Kidney (tissue), 14 donors: ENCODE data around the gene SKIC2. TPM values are rescaled to one million over a fixed set of nuclear protein-coding genes. Genes with fewer than 3 reads are reported as not detected.

Experiments
- DNase-seq, 5 donors: peaks; one replicate each; pipeline ENCODE4 v3.0.0-alpha.2; 2013 to 2020
- FAIRE-seq: peaks from 2 replicates; lab custom pipeline; 2012; peaks lifted over from hg19 to GRCh38; lab: Jason Lieb, UNC
- H3K27ac ChIP-seq, 2 donors: one replicate each; pipeline ENCODE4 v1.7.0; 2013; ENCODE audit warnings: low read depth in 2 of 2, low read length in 2 of 2, inconsistent platforms in 1 of 2
- H3K27me3 ChIP-seq: one replicate; pipeline ENCODE4 v1.7.1; 2013; ENCODE audit warnings: low read length, inconsistent platforms; ENCODE audit not compliant: control insufficient read depth, insufficient read depth
- H3K36me3 ChIP-seq, 3 donors: one replicate each; pipeline versions ENCODE4 v1.7.0 to v1.7.1; 2013; ENCODE audit warnings: low read length in 3 of 3, control low read depth in 1 of 3, inconsistent platforms in 1 of 3; ENCODE audit not compliant: insufficient read depth in 3 of 3, control insufficient read depth in 2 of 3
- H3K4me1 ChIP-seq, 3 donors: one replicate each; pipeline versions ENCODE4 v1.7.0 to v1.7.1; 2013; ENCODE audit warnings: low read length in 3 of 3, inconsistent platforms in 1 of 3, low read depth in 1 of 3; ENCODE audit not compliant: control insufficient read depth in 2 of 3, insufficient read depth in 2 of 3
- H3K4me3 ChIP-seq, 3 donors: one replicate each; pipeline versions ENCODE4 v1.7.0 to v1.8.1; 2013; ENCODE audit warnings: low read length in 3 of 3, control low read depth in 1 of 3, inconsistent platforms in 1 of 3
- H3K9ac ChIP-seq, 3 donors: one replicate each; pipeline versions ENCODE4 v1.7.0 to v1.7.1; 2013; ENCODE audit warnings: low read length in 3 of 3, control low read depth in 1 of 3, inconsistent platforms in 1 of 3
- H3K9me3 ChIP-seq, 3 donors: one replicate each; pipeline versions ENCODE4 v1.7.0 to v1.7.1; 2013; ENCODE audit warnings: low read length in 3 of 3, control low read depth in 1 of 3, inconsistent platforms in 1 of 3; ENCODE audit not compliant: control insufficient read depth in 2 of 3, insufficient read depth in 1 of 3
- CTCF ChIP-seq: IDR thresholded peaks from 3 replicates; pipeline ENCODE4 v1.5.1; 2012; ENCODE audit warnings: mild to moderate bottlenecking, moderate library complexity, borderline replicate concordance; ENCODE audit not compliant: insufficient read depth; ENCODE audit errors: extremely low read depth
- intact Hi-C: fragments of 100-400 bp; cut with DNase I; formaldehyde crosslinking; loops from one replicate; pipeline ENCODE4 v1.11.1; 2022
- polyA plus RNA-seq: library from polyadenylated mRNA; stranded (reverse); fragments of 350-450 nt; fragmentation: Illumina TruSeq; extraction: RNeasy Lipid Tissue Mini Kit (QIAGEN cat#74804); gene quantifications from one replicate; pipeline ENCODE4 v1.2.3, GENCODE V29; 2014; ENCODE audit warnings: low read depth, low replicate concordance; ENCODE audit not compliant: insufficient read depth
- total RNA-seq: library from RNA; stranded (reverse); fragmentation: NEBNext Ultra II Directional; extraction: Animal tissue kit (Norgen Biotek cat#: 25700); gene quantifications from one replicate; pipeline ENCODE4 v1.2.1, GENCODE V29; 2021
- donor health status: control.
- donor health status: control.
- donor health status: control.
- donor health status: control.
- donor health status: control.
- donor health status: DM: yes; HTN: yes; CAD: no.
- donor health status: Normal renal cell carcinoma (clear cell type).

The SKIC2 gene
- total and polyA plus RNA-seq, 2 donors from 2014 or later, result 55.0 to 67.8 TPM

DNA sequence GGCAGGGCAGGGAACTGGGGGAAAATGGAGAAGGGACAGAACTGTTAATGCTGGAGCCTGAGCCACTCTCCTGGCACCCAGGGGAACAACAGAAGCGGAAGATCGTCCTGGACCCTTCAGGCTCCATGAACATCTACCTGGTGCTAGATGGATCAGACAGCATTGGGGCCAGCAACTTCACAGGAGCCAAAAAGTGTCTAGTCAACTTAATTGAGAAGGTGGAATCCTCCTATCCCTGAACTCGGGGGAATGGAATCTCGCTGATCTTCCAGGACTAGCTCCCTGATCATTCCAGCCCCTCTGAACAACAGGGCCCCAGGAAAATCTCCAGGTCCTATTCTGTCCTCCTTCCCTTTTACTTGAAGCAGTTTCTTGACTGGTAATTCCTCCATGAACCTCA lies 11.1 kb upstream of the SKIC2 start:
- H3K27me3 ChIP-seq, result no peaks in the 10 kb centered on the region
- H3K9ac ChIP-seq, result no peak overlapping the region
- H3K4me1 ChIP-seq, result peaks cover 0 to 6% (median 0%) of the 10 kb centered on the region in 3 donors
- DNase-seq (no peak), FAIRE-seq (no peak)
- H3K36me3 ChIP-seq, result peaks cover 0 to 6% (median 5%) of the 10 kb centered on the region in 3 donors
- no peak for TF ChIP-seq CTCF
- no peaks in the 10 kb centered on the region for H3K9me3 ChIP-seq
- intact Hi-C loops, result no loop called here
- H3K4me3 ChIP-seq, result no peak overlapping the region
- H3K27ac ChIP-seq, result no peak overlapping the region

DNA sequence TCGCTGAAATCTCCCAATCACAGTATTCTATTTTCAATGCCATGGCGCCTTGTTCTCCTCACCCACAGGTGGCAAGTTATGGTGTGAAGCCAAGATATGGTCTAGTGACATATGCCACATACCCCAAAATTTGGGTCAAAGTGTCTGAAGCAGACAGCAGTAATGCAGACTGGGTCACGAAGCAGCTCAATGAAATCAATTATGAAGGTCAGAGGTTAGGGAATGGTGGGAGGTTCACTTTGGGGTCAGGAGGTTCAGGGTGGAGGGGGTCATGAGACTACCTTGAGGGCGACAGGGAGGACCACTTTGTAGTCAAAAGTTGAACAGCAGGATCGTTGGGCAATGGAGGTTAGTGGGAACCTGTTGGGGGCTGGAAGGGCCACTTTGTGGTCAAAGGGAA lies 10.7 kb upstream of the SKIC2 start:
- no peak for FAIRE-seq
- H3K27ac ChIP-seq, result no peak overlapping the region
- intact Hi-C loops, result no loop called here

DNA sequence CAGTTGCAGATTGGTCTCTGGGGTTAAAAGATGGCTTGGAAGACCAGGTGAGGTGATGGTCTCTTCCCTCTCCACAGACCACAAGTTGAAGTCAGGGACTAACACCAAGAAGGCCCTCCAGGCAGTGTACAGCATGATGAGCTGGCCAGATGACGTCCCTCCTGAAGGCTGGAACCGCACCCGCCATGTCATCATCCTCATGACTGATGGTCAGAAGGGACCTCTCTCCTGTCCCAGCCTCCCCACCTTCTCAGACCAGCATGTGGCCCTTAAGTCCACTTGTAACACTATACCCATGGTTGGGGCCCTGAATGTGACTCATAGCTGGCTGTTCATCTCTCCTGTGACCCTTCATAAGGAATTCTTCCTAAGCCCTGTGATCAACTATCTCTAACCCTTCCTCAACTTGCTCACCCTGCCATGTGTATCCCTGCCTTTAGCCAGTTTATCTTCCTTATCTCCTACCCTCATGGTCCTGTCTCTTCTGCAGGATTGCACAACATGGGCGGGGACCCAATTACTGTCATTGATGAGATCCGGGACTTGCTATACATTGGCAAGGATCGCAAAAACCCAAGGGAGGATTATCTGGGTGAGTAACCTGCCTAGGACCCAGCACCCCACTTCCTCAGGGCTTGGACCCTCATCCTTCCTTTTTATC lies 10.1 kb upstream of the SKIC2 start:
- Histone ChIP-seq H3K27ac (no peak overlapping the region), H3K4me1 (peaks cover 0 to 6% (median 0%) of the 10 kb centered on the region in 3 donors), H3K4me3 (no peak overlapping the region), H3K9ac (no peak overlapping the region), H3K36me3 (peaks cover 2 to 15% (median 12%) of the 10 kb centered on the region in 3 donors), H3K9me3 (no peaks in the 10 kb centered on the region), H3K27me3 (no peaks in the 10 kb centered on the region)
- FAIRE-seq (no peak), DNase-seq (no peak)
- no peak for TF ChIP-seq CTCF
- intact Hi-C loops, result no loop called here

More for the DNA sequence above, 10.7 kb upstream of the SKIC2 start:
- no peak for TF ChIP-seq CTCF
- no peak overlapping the region for H3K9ac ChIP-seq
- H3K36me3 ChIP-seq, result peaks cover 0 to 10% (median 6%) of the 10 kb centered on the region in 3 donors
- no peaks in the 10 kb centered on the region for H3K9me3 ChIP-seq
- H3K4me1 ChIP-seq, result peaks cover 0 to 6% (median 0%) of the 10 kb centered on the region in 3 donors
- H3K27me3 ChIP-seq, result no peaks in the 10 kb centered on the region
- no peak for DNase-seq
- H3K4me3 ChIP-seq, result no peak overlapping the region
